Measurements from ENCODE around the gene GLI2.

DNA sequence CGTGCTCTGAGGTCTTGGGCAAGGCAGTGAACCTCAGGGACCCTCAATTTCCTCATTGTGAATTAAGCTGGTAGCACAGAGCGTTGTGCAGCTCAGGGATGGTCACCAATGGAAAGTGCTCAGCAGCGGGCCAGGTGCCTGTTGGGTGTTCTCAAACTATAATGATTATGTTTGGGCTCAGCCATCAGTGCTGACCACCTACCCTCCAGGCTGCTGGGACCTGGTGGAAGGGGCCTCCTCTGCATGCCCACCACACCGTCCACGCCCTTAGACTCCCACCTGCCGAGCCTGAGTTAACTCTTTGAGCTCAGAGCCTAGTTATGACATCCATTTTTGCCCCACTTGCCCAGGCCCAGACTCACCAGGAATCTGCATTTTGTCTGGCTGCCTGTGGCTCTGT is 35.0 kb downstream of the GLI2 start:
- no peak for TF ChIP-seq REST (IDR thresholded peaks at IDR 0.05; ENCODE audit: low read depth)
- TF ChIP-seq MAX (IDR thresholded peaks at IDR 0.05): no peak
- no peak for TF ChIP-seq RAD21 (IDR thresholded peaks at IDR 0.05; ENCODE audit: low read depth)
- TF ChIP-seq FOXM1 (IDR thresholded peaks at IDR 0.05; ENCODE audit: borderline replicate concordance, low read depth): no peak
- no peak for TF ChIP-seq TAF1 (IDR thresholded peaks at IDR 0.05; ENCODE audit: low read depth)
- no peak for TF ChIP-seq CREB1 (IDR thresholded peaks at IDR 0.05; ENCODE audit: low read depth)
- TF ChIP-seq YY1 (IDR thresholded peaks at IDR 0.05; ENCODE audit: low read depth): no peak
- no peak for TF ChIP-seq EP300 (IDR thresholded peaks at IDR 0.05; ENCODE audit: borderline replicate concordance)
- no peak for TF ChIP-seq CEBPB (IDR thresholded peaks at IDR 0.05)
- TF ChIP-seq EGR1 (IDR thresholded peaks at IDR 0.05): no peak
